Suppressor macrophage treated with lipopolysaccharide for 4 hours (primary cell): ENCODE data around the gene PODN.

Experiments used
- DNase-seq: peaks from one replicate; pipeline ENCODE4 v3.0.0-alpha.2; 2020

PODN gene

DNA sequence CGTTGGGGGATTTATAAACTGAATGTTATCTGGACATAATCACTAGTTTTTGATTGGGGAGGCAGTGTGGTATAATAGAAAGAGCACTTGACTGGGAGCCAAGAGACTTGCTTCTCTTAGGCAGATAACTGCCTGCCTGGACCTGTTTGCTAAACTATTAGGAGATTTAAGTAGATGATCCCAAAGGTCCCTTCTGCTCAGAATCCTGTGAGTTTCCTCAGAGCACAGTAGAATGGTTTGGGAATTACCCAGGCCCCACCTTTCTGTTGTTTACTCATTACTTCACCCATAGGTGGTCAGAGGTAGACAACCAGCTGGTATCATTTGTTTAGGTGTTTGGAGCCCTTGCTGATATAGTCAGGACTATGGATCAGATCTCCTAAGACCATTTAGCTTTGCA lies 10.3 kb upstream of the PODN start:
- no peak for DNase-seq

DNA sequence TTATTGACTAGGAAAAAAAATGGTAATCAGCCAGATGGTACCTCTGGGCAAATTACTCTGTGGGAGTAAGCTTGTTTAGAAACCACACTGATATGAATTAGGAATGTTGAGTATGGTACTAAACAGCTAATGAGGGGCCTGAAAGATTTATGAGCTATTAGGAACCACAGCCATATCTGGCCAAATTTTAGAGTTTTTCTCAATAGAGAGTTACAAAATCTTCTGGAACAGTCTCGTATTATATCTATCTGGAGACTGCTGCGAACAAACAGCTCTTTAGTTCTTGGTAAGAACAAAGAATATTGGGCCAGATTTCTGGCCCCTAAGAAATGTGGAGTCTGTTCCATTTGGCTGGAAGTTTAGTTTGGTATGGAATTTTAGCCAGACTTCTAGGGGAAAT lies 4.9 kb upstream of the PODN start:
- DNase-seq = no peak

DNA sequence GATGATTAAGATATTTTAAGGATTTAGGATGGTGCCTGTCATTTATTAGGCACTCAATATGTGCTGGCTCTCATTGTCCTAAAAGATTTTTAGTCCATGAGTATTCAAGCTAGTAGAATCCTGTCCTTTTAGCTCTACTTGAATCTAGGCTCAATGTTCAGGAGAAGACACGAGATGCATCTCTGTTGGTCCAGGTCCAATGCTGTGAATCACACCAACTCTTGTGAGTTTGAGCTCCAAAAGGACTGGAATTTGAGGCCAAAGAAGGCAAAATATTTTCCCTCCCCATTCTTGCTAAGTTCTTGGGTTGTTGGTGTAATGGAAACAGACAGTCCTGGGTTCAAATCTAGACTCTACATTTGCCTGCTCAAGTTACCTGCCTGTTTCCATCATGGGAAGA lies 1.4 kb upstream of the PODN start:
- DNase-seq = no peak

DNA sequence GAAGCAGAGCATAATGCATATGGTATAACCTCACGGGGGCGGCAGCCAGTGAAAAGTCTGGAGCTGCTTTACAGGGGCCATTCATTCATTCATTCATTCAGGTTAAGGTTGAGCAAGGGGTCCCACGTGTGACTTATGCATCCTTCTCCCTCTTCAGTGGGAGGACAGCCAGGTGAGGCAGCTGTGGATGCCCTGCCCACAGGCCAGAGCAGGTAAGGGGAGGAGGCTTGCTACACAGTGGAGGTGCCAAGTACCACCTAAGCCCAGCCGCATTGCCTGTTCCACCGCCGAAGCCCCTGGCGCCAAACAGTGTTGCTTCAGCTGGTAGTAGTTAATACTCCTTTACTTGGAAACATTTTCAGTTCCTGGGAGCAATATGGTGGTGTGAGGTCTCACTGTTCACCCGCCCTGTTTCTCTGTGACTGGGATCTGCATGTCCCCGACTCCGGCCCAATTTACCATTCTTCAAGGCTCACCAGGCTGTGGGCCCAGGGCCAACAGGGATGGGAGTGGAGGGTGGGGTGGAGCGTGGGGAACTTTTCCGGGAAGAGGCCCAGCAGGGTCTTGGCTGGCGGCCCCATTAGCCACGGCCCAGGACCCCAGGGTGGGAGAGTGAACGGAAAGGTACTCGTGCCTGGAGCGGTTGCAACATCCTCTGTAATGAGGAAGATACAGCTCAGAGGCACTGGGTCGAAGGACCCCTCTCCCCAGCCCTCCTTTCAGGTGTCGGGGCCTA lies 722 bp upstream of the PODN start:
- no peak for DNase-seq

DNA sequence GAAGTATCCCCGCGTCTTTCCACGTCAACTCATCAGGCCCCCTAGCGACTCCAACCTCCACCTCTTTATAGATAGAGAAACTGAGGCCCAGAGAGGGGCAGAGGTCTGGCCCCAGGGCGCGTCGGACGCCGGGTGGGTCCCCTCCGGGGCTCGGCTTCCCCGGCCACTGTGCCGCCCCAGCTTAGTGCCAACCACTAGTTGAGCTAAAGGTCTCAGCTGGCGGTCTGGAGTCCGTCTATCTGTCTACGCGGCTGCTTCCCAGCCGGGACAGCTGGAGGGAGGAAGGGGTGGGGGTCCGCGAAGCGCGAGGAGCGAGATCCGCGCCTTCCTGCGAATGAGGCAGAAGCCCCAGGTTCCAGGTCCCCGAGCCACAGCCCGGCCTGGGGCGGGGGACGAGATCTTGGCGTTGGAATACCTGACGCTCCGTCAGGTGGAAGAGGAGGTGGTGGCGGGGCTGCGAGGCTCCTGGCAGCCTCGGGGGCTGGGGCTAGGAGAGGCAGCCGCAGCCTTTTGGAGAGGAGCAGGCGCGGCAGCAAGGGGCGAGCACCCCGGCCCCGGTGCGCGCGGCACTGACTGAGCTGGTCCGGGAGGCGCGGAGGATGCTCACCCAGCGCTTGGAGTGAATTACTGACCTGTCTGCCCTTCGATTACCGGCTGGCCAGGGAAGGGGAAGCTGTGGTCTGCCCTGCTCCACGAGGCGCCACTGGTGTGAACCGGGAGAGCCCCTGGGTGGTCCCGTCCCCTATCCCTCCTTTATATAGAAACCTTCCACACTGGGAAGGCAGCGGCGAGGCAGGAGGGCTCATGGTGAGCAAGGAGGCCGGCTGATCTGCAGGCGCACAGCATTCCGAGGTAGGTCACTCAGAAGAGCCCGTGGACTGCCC lies 937 bp downstream of the PODN start:
- DNase-seq = no peak

DNA sequence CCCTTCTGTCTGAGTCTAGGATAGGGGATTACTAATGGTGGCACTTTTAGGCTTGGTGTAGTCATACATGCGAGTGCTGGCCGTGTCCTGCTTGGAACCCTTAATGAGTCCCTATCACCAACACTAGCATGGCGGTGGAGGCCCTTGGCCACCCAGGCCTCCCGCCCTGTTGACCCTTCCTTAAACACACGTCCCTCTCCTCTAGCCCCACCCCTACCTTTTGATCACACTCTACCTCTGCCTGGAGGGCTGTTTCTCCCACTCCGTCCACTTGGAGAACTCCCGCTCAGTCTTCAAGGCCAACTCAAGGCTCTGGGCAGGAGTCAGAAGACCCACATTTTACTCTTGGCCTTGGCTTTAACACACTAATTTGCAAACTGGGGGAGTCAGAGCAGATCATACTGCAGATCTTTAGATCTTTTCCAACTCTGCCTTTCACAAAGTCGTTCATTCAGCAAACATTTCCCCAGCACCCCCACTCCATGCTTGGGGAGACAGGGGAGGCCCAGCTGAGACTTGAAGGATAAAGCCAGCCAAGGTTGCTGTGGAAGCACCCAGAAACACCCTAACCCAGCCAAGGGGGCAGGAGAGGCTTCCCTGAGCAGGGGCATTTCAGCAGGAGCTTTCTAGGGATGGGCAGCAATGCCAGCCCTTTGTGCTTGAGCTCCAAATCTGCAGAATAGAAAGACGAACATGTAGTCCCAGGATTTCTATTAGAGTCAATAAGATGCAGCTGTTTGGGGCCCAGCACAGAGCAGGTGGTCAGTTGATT lies 1.9 kb downstream of the PODN start:
- no peak for DNase-seq

DNA sequence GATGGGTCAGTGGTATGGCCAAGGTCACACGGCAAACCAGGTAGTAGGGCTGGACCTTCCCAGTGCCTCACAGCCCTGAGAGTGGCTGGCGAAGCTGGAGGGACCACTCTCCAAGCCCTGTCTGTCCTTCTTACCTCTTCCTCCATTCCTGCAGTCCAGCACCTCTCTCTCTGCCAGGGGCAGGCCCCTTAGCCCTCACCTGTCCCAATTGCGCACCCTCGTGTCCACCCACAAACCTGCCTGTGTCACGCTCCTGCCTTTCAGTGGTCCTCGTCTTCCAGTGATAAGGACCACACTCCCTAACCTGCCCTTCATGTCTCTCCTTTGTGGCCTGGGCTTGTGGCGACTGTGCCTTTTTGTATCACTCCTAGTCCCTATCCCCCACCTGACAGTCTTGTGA lies 3.4 kb downstream of the PODN start:
- no peak for DNase-seq

DNA sequence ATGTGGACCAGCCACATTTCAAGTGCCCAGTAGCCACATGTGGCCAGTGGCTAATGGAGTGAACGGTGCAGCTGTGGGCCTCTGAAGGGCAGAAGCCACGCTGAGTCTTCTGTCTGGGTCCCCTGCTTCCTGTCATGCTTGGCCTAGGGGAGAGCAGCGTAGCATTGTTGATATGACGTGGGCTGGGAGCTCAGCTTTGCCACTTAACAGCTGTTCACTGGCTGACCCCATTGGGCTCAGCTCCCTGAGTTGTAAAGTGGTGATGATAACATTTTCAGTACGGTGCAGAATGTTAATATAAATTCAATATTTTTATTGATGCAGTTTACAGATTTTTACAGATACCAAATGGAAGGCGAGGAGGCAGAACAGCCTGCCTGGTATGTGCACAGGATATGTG lies 4.5 kb downstream of the PODN start:
- no peak for DNase-seq

DNA sequence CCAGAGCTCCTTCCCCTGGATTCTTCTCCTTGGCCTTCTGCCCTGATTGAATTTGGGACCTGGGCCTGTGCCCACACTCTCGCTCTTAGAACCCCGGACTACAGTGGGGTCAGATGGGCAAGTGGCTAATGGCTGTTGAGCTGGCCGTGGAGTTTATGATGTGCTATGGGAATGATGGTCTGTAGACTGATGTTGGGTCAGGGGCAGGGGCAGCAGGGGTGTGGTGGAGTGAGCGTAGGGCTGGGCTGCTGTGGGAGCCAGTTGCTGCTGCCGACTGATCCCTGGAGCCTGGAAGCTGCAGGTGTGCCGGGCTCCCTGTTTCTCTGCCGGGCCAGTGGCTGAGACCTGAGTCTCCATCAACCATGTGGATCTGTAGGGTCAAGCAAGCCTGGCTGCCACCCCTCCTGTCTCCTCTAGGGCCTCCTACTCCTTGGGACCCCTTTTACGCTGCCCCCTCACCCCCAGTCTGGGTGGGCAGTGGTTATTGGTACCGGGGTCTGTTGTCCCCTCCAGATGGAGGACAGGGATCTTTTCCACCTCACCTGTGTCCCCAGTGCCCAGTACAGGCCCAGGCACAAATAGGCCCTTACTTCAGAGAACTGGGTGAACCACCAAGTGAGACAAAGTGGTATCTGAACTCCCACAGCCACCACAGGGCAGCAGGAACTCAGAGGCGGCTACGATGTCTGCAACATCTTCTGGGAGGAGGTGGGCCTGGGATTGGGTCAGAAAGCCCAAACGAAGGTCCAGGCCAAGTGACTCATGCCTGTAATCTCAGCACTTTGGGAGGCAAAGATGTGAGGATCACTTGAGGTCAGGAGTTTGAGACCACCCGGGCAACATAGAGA lies 5.1 kb downstream of the PODN start:
- no peak for DNase-seq

DNA sequence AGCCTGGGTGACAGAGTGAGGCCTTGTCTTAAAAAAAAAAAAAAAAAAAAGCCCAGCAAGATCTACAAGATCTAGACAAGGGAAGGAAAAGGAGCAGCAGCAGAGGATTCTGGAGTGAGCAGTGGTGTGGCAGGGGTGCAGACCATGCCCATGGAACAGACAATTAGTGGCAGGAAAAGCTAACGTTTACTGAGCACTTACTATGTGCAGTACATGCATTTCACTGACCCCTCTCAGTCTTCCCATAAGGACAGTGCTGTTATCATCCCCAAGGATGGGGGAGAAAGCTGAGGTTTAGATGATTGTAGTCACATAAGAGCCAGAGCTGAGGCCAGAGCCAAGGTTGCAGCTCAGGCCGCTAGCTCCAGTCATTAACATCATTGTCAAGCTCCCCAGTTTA lies 5.9 kb downstream of the PODN start:
- no peak for DNase-seq

DNA sequence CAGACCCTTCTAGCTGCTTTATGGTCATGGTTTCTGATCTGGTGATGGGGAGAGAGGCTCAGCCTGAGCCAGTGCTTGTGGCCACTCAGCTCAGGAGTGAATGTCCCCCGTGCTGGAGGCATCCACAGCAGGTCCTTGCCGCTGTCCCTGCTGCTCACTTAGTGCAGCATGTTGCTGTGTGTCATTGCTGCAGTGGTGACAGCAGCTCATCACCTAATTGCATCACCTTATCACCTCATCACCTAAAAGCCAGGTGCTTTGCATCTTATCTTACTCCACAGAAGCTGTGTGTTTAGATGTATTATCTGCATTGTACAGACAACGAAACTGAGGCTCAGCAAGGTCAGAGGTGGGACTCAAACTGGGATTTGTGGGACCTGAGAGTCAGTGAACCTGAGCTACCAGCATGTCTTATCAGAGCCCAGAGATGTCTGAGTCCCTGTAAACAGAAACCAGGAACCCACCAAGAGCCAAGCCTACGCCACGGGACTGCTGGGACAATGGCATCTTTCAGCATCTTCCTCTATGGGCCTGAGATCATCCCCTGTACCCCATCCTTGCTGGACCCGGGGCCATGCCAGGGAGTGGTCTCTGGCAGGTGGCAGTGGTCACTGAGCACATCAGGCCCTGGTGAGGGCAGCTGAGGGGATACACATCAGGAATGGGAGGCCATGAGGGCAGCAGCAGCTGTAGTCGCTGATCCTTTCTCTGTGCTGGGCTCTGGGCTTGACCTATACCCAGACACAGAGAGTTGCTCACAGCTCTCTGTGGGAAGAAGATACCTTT lies 6.5 kb downstream of the PODN start:
- no peak for DNase-seq

DNA sequence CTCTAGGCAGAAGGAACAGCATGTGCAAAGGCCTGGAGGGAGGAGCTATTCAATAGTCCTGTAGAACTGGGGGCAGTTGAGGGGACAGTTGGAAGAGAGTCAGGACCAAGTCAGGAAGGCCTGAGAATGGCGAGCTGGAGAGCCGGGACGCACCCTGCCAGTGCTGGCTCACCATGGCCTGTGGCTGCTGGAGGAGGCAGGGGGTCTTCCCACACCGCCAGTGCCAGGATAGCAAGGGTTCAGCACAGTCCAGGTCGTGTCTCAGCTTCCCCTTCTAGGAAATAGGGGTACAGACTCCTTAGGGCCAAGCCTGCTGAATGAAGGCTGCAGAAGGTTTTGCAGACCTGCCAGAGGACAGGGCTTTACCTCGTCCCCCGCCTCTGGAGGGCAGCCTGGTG lies 7.3 kb downstream of the PODN start:
- DNase-seq = no peak

DNA sequence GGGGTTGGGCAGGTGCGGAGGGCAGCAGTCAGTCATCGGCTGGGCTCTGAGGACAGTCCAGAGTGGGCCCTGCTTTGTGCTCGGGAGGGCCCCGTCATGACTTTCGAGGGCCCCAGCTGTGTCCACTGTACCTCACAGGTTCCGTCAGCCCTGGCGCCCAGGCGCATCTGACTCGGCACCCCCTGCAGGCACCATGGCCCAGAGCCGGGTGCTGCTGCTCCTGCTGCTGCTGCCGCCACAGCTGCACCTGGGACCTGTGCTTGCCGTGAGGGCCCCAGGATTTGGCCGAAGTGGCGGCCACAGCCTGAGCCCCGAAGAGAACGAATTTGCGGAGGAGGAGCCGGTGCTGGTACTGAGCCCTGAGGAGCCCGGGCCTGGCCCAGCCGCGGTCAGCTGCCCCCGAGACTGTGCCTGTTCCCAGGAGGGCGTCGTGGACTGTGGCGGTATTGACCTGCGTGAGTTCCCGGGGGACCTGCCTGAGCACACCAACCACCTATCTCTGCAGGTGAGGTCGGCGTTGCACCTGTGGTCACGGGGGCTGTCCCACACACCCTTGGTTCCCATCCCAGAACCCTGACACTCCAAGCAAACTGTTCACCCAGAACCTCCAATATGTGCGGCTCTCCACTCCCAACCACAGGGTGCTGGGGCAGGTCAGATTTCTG lies 7.8 kb downstream of the PODN start:
- no peak for DNase-seq

DNA sequence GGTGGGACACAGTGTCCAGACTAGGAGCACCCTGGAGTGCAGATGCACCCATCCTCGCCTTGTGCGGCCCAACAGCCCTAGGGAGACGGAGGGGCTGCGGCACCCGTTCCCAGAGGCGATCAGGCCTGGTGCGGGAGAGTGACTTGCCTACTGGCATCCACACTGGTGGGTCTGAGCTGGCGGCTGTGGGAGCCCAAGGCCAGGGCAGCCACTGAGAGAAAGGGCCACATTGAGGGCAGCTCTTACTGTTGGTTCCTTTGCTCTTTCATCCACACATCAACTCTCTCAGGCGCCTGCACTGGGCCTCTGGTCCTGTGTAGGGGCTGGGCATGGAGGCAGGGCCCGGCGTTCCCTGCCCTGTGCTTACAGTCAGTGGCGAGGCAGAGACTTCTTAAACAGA lies 8.6 kb downstream of the PODN start:
- DNase-seq = no peak

DNA sequence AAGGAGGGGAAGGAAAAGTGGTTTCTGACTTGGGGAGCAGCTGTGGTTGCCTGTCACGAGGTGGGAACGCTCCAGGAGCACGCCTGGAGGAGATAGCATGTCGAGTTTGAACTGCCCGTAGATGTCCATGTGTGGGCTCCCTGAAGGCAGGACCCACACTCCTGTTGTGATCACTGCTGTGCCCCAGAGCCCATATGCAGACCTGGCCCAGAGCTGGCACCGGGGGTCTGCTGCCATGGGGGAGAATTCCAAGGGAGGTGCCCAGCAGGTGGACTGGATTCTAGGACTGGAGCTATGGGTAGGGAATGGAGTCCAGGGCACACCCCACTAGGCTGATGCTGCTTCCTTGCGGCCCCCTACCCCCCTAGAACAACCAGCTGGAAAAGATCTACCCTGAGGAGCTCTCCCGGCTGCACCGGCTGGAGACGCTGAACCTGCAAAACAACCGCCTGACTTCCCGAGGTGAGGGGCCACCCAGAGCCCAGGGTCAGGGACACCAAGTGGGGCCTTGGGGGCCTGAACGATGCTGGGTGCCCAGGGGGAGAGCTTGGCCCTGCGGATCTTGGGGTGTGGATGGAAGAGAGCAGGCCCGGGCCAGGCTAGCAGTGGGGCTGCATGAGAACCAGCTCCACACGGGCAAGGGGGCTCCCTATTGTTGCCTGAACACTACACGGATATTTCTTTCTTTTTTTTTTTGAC lies 9.3 kb downstream of the PODN start:
- DNase-seq = no peak

DNA sequence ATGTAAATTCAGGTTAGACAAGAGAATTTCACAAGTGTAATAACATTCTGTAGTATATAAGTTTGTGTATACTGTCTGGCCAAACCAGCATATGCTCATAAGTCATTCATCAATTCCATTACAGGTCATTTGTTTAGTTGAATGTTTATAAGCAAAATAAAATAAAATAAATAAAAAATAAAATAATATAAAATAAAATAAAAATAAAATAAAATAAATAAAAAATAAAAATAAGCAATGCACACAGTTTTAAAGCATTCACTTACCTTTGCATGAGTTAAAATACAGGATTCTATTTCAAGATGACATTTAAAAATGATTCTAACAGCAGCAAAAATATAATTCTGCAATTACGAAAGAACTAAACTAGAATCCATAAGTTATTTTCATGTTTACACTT lies 9.9 kb downstream of the PODN start:
- no peak for DNase-seq

DNA sequence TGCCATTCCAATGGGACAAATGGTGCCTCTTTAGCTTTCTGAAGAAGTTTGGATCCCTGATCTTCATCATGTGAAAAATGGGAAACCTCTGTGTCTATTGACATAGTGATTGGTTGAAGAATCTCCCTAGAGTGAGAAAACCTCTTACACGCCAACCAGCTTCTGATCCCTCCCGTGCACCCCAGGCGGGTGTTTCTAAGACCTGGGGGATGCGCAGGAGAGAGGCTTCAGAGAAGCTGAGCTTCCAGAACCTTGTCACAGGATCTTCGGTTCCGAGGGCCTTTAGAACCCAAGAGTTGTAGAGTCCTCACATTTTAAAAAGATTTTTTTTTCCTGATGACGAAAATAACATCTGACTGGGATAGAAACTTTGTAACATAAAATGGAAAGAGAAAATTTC lies 11.3 kb downstream of the PODN start:
- DNase-seq = no peak

DNA sequence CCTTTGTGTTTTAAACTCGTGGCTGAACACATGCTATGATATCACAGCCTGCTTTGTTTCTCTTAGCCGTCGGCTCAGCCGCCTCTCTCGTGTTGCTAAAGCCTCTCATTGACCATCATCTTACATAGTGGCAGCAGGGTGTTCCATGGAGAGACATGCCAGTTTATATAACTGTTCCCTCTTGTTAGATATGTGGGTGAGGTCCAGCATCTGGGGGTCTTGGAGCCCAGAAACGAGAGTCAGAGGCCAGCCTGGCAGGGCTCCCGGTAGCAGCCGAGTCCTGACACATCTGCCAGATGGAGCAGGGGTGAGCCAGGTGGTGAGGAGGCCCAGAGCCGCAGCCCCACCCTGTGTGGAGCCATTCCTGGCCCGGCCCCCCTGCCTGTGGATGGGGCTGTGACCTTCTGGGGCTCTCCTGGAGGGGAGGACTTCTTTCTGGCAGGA lies 11.9 kb downstream of the PODN start:
- DNase-seq = no peak

DNA sequence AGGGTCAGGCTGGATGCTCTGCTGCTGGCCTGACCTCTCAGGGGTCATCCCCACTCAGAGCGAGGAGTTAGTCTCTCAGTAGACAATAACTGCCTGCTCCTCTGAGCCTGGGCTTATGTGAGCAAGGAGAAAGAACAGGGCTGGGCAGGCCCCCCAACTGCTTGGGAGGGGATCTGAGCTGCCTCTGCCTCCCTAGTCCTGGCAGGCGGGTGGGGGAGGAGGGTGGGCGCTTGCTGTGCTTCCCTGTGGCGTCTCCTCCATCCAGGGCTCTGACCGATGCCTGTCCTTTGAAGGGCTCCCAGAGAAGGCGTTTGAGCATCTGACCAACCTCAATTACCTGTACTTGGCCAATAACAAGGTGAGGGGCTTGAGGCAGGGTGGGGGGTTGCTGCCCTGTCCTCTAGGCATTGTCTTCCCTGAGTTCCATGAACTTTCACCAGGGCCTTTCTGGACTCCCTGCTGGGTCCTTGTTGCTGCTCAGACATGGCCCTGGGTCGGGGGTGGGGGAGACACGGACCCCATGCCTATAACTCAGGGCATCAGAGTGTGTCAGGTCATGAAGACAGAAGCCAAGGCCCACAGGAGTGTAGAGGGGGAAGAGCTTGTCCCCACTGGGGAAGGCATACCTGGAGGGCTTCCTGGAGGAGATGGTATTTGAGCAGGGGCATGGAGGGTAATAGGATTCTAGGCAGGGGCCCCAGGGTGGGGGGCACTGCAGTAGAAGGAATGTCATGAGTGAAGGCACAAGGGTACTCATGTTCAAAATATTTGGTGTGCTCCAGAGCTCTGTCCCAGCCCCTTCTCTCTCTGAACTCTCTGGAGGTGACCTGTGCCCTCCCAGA lies 12.5 kb downstream of the PODN start:
- DNase-seq = no peak

DNA sequence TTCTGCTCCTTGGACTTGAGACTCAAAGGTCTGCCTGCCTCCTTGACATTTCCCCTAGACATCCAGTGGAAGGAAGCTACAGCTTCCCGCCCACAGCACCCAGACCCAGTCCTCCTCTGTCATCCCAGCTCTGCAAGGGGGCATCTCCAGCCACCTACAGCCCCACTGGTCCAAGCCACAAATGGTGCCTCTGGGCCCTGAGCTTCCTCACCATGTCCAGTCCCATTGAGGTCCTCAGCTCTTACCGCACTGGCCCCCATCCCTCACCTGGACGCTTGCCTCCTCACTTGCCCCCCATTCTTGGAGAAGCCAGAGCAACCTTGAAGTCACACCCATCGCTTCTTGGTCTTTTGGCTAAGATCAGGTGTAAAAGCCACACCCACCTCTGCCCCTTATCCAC lies 13.2 kb downstream of the PODN start:
- no peak for DNase-seq
